Activated CD8-positive, alpha-beta memory T cell treated with anti-CD3 and anti-CD28 coated beads for 24 hours (primary cell): ENCODE results near the gene PRSS56.

Source experiments
- DNase-seq: peaks from one replicate; pipeline ENCODE4 v3.0.0-alpha.2; 2020

The PRSS56 gene

DNA sequence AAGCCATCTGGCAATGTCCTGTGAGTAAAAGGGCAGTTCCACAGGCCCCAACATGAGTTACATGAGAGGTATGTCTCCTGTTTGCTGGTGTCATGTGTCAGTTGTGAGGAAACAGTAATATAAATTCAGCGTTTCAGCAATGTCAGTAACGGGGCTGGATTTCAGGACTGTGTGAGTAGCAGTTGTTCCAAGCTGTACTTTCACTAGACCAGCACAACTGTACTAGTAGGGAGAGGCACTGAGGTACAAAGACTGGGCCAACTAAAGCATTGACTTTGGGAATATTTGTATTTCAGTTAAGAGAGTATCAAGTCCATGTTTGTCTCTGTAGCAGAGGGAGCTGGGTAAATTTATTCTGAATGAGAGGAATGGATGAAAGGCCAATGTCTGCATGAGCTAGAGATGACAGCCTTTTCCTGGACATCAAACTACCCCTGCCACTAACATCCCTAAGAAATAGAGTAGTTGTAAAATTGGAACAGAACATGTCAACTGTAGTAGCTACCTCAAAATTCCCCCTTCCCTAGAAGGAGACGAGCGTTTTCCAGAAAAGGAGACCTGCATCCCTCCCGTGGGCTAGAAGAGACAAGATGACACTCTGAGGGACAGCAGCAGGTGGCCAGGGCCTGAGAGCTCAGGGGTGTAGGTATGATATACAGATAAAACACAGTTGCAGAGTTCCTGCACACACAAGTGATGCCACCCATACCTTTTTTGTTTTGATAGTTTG lies 54.7 kb downstream of the PRSS56 start:
- no peak for DNase-seq
